Measurements from ENCODE around the gene UROS. TPM values are rescaled to one million over a fixed set of nuclear protein-coding genes. Genes with fewer than 3 reads are reported as not detected.

Gene UROS
- total RNA-seq, 4 donors from 2014 or later = 22.7 to 48.2 (median 27.3) TPM

DNA sequence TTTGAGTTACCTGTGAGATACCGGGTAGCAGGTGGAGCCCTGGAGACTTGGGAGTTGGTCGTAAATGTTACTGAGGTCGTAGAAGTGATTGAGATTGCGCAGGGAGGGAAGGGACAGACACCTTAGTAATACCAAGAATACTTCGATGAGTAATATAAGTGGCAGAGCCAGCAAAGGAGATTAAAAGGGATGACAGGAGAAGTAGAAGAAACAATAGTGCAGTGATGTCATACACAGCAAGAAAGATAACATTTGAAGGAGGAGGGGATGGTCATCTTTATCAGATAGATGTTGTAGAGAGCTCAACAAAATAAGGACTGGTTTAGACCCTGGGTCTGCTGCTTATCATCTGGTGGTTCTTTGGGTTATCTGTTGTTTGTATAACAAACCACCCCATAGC, 5.3 kb upstream of the UROS start:
- no peaks in the 10 kb centered on the region for H3K9me3 ChIP-seq
- TF ChIP-seq POLR2A (IDR thresholded peaks at IDR 0.05) (no peak), EP300 (IDR thresholded peaks at IDR 0.05) (no peak), POLR2AphosphoS5 (IDR thresholded peaks at IDR 0.05) (no peak)
- TF ChIP-seq, protein P1, sequence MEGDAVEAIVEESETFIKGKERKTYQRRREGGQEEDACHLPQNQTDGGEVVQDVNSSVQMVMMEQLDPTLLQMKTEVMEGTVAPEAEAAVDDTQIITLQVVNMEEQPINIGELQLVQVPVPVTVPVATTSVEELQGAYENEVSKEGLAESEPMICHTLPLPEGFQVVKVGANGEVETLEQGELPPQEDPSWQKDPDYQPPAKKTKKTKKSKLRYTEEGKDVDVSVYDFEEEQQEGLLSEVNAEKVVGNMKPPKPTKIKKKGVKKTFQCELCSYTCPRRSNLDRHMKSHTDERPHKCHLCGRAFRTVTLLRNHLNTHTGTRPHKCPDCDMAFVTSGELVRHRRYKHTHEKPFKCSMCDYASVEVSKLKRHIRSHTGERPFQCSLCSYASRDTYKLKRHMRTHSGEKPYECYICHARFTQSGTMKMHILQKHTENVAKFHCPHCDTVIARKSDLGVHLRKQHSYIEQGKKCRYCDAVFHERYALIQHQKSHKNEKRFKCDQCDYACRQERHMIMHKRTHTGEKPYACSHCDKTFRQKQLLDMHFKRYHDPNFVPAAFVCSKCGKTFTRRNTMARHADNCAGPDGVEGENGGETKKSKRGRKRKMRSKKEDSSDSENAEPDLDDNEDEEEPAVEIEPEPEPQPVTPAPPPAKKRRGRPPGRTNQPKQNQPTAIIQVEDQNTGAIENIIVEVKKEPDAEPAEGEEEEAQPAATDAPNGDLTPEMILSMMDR (IDR thresholded peaks at IDR 0.05) = no peak
- WGBS = 91% methylated on average over 5 of the region's 5 CpGs
- H3K27ac ChIP-seq = no peak overlapping the region
- peaks cover 56% of the 10 kb centered on the region for H3K36me3 ChIP-seq
- no peaks in the 10 kb centered on the region for H3K27me3 ChIP-seq
- H3K4me1 ChIP-seq = peaks cover 19% of the 10 kb centered on the region
- no peak for DNase-seq (ENCODE audit: low spot score in 2 of 2)
- no peak overlapping the region for H3K4me3 ChIP-seq

DNA sequence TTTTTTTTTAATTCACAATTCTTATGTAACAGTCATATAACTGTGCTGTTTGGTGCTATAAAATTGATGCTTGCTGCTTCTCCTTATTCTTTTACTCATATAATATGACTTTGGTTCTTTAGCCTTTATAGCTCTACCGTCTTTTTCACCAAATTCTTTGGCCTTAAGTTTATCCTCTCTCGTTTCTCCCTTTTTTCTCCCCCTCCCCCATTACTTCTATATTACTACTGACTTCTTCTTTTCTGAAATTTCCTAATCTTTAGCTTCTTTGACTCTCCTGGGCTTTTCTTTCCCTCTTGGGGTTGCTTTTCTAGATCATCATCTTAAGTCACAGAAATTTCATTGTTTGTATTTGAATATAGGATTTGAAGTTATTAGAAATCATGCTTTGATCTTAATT, 4.1 kb upstream of the UROS start:
- no peak overlapping the region for H3K4me3 ChIP-seq
- no peaks in the 10 kb centered on the region for H3K27me3 ChIP-seq
- H3K36me3 ChIP-seq = peaks cover 44% of the 10 kb centered on the region
- WGBS = 91% methylated on average over 2 of the region's 2 CpGs
- no peak overlapping the region for H3K27ac ChIP-seq
- TF ChIP-seq, protein P1 (IDR thresholded peaks at IDR 0.05) = no peak
- TF ChIP-seq POLR2A (IDR thresholded peaks at IDR 0.05) = no peak
- TF ChIP-seq POLR2AphosphoS5 (IDR thresholded peaks at IDR 0.05) = no peak
- no peak for TF ChIP-seq EP300 (IDR thresholded peaks at IDR 0.05)
- H3K4me1 ChIP-seq = peaks cover 23% of the 10 kb centered on the region
- no peaks in the 10 kb centered on the region for H3K9me3 ChIP-seq
- DNase-seq (ENCODE audit: low spot score in 2 of 2) = no peak

DNA sequence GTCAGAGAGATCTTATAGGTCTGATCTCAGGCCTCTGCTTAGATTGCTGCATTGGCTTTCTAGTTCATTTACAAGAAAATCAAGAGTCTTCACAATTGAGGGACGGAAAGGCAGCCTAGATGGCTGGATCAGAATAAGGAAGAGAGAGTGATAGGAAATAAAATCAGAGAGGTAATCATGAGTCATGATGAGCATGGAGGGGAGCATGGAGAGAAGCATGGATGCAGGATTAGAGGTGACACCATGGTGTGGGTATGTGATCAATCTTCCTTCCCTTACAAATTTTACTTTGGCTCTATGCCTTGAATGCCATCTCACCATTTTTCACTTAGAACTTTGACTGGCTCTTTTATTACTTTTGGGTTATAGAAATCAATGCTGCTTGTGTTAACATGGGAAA, 1.7 kb upstream of the UROS start:
- no peak overlapping the region for H3K27ac ChIP-seq
- peak overlapping the region; percentile 76 for H3K4me3 ChIP-seq
- H3K27me3 ChIP-seq = no peaks in the 10 kb centered on the region
- TF ChIP-seq POLR2A (IDR thresholded peaks at IDR 0.05) (no peak), POLR2AphosphoS5 (IDR thresholded peaks at IDR 0.05) (no peak), EP300 (IDR thresholded peaks at IDR 0.05) (no peak)
- TF ChIP-seq, protein P1 (IDR thresholded peaks at IDR 0.05) = no peak
- H3K9me3 ChIP-seq = no peaks in the 10 kb centered on the region
- WGBS = 88% methylated on average over 1 of the region's 1 CpG
- H3K36me3 ChIP-seq = peaks cover 20% of the 10 kb centered on the region
- peaks cover 37% of the 10 kb centered on the region for H3K4me1 ChIP-seq
- DNase-seq (ENCODE audit: low spot score in 2 of 2) = no peak

DNA sequence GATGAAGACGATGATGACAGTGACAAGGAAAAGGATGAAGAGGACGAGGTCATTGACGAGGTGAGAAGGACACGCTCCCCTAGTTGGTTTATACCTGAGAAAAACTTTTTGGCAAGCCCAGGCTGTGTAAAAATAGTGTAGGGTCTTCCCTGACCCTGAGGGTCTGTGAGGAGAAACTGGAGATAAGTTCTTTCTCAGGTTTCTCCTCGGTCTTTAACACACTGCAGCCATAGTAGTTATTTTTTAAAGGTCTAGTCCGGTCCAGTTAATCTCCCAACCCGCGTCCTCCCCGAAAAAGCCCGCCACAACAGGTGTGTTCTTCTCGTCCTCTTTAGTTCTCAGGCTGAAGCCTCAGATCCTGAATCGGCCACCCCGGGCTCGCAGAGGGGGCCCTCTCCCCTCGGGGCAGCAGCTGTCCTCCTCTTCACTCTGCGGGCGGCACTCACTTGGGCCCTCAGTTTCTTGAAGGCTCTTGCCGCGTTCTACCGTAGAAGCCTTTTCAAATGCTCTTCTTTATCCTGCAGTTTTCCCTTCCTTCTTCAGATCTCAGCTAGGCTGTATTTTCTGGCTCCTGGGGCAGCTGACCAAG, 699 bp upstream of the UROS start:
- peak overlapping the region; percentile 76 for H3K4me3 ChIP-seq
- peak overlapping the region; percentile 88 for H3K27ac ChIP-seq
- DNase-seq (ENCODE audit: low spot score in 2 of 2) = no peak
- WGBS = under 1% methylated on average over 20 of the region's 20 CpGs
- no peak for TF ChIP-seq EP300 (IDR thresholded peaks at IDR 0.05)
- TF ChIP-seq POLR2AphosphoS5 (IDR thresholded peaks at IDR 0.05) = no peak
- TF ChIP-seq POLR2A (IDR thresholded peaks at IDR 0.05) = no peak
- TF ChIP-seq, protein P1 (IDR thresholded peaks at IDR 0.05) = no peak
- H3K27me3 ChIP-seq = no peaks in the 10 kb centered on the region
- H3K36me3 ChIP-seq = peaks cover 10% of the 10 kb centered on the region
- H3K9me3 ChIP-seq = no peaks in the 10 kb centered on the region
- peaks cover 37% of the 10 kb centered on the region for H3K4me1 ChIP-seq

DNA sequence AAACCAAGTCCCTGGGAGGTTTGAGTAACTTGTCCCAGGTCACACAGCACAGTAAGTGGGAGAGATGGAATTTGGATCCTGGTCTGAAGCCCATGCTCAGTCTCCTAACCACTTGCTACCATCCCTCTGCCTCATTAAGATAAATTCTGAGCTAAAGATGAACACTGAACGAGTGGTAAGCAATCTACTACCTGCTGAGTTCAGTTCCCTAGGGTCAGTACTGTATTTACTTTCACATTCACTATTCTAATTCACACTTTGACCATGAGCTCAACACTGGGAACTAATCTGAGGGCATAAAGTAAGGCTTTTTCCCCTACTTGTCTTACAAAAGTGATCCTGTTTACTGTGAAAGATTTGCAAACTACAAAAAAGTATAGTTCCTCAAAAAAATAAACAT, 2.4 kb downstream of the UROS start:
- H3K9me3 ChIP-seq = no peaks in the 10 kb centered on the region
- no peaks in the 10 kb centered on the region for H3K27me3 ChIP-seq
- peaks cover 37% of the 10 kb centered on the region for H3K4me1 ChIP-seq
- DNase-seq (ENCODE audit: low spot score in 2 of 2) = no peak
- H3K36me3 ChIP-seq = peaks cover 3% of the 10 kb centered on the region
- no peak overlapping the region for H3K4me3 ChIP-seq
- TF ChIP-seq POLR2AphosphoS5 (IDR thresholded peaks at IDR 0.05) (no peak), POLR2A (IDR thresholded peaks at IDR 0.05) (no peak), EP300 (IDR thresholded peaks at IDR 0.05) (no peak)
- TF ChIP-seq, protein P1 (IDR thresholded peaks at IDR 0.05) = no peak
- no peak overlapping the region for H3K27ac ChIP-seq
- 43% methylated on average over 1 of the region's 1 CpG for WGBS

All from suprapubic skin (tissue), 4 donors.